Endothelial cell of umbilical vein (primary cell): ENCODE results near the gene PTGIR. TPM values are rescaled to one million over a fixed set of nuclear protein-coding genes. Genes with fewer than 3 reads are reported as not detected.

Source experiments
- BruUV-seq: library from RNA; stranded (reverse); fragments of 400-500 nt; replicated peaks from 2 replicates; lab custom pipeline; 2021; lab: Mats Ljungman, UMichigan
- CTCF ChIA-PET: fragments of 300-600, 350-600 bp; sonication (Branson Sonifier 250); formaldehyde crosslinking; loops from one replicate; lab custom pipeline; 2021; ENCODE audit warnings: antibody characterized with exemption, inconsistent platforms; lab: Charles Lee
- POLR2A ChIA-PET: fragments of 300-600, 350-600 bp; sonication (Branson Sonifier 250); formaldehyde crosslinking; loops from one replicate; lab custom pipeline; 2021; ENCODE audit warnings: antibody characterized with exemption, inconsistent platforms; lab: Charles Lee
- DNase-seq: peaks from one replicate; pipeline ENCODE4 v3.0.0-alpha.2; 2011; ENCODE audit warnings: low read depth, low spot score
- FAIRE-seq: peaks from 2 replicates; lab custom pipeline; 2011; peaks lifted over from hg19 to GRCh38; lab: Jason Lieb, UNC
- H2AFZ ChIP-seq: 2 replicates; pipeline ENCODE4 v1.6.0; 2012; ENCODE audit warnings: low read depth, low read length, control low read depth, inconsistent platforms
- H3K27ac ChIP-seq: 2 replicates; pipeline ENCODE4 v1.5.1; 2011; ENCODE audit warnings: low read depth, mild to moderate bottlenecking, control low read depth, low read length, moderate library complexity; ENCODE audit not compliant: insufficient read depth
- H3K27me3 ChIP-seq, 2 experiments: 2 replicates each; pipeline versions ENCODE4 v1.6.0 to v1.6.1; 2011; ENCODE audit warnings: low read length in 2 of 2, mixed read lengths in 1 of 2; ENCODE audit not compliant: control insufficient read depth in 2 of 2, insufficient read depth in 2 of 2
- H3K36me3 ChIP-seq, 2 experiments: 2 replicates in 1 of 2; 3 replicates in 1 of 2; pipeline ENCODE4 v1.5.1; 2011; ENCODE audit warnings: low read length in 2 of 2, mild to moderate bottlenecking in 1 of 2, moderate library complexity in 1 of 2; ENCODE audit not compliant: control insufficient read depth in 2 of 2, insufficient read depth in 2 of 2; ENCODE audit errors: extremely low read depth in 1 of 2
- H3K4me1 ChIP-seq: 3 replicates; pipeline ENCODE4 v1.5.1; 2011; ENCODE audit warnings: mild to moderate bottlenecking, low read length; ENCODE audit not compliant: control insufficient read depth, insufficient read depth; ENCODE audit errors: extremely low read depth
- H3K4me2 ChIP-seq: 2 replicates; pipeline ENCODE4 v1.6.1; 2011; ENCODE audit warnings: low read length, control low read depth, mixed read lengths; ENCODE audit not compliant: insufficient read depth
- H3K4me3 ChIP-seq, 3 experiments: fragments of 200-600 bp in 1 of 3; sonication (generic), shearing (Covaris generic) in 1 of 3; replicated peaks in 1 of 3; 2 replicates each; pipeline ENCODE4 v1.5.1; 2011 to 2016; ENCODE audit warnings: control low read depth in 3 of 3, low read length in 3 of 3, mild to moderate bottlenecking in 2 of 3, inconsistent platforms in 1 of 3, low read depth in 1 of 3, moderate library complexity in 1 of 3; ENCODE audit not compliant: insufficient read depth in 1 of 3
- H3K79me2 ChIP-seq: 2 replicates; pipeline ENCODE4 v1.6.0; 2012; ENCODE audit warnings: low read length, inconsistent platforms; ENCODE audit not compliant: control insufficient read depth, insufficient read depth
- H3K9ac ChIP-seq: replicated peaks from 2 replicates; pipeline ENCODE3; 2011; ENCODE audit warnings: low read length, control low read depth; ENCODE audit not compliant: insufficient read depth; ENCODE audit errors: extremely low read depth
- H3K9me1 ChIP-seq: replicated peaks from 3 replicates; pipeline ENCODE4 v1.6.0; 2011; ENCODE audit warnings: mild to moderate bottlenecking, low read length; ENCODE audit not compliant: control insufficient read depth, insufficient read depth; ENCODE audit errors: extremely low read depth
- H3K9me3 ChIP-seq: replicated peaks from 2 replicates; pipeline ENCODE4 v1.5.1; 2012; ENCODE audit warnings: low read length, inconsistent platforms; ENCODE audit not compliant: control insufficient read depth, insufficient read depth
- H4K20me1 ChIP-seq: replicated peaks from 2 replicates; pipeline ENCODE3; 2011; ENCODE audit warnings: mild to moderate bottlenecking, low read length; ENCODE audit not compliant: control insufficient read depth, insufficient read depth; ENCODE audit errors: extremely low read depth
- CTCF ChIP-seq, 2 donors: IDR thresholded peaks; 1 replicate in 1 of 2; 2 replicates in 1 of 2; pipeline ENCODE4 v1.5.1; 2011; ENCODE audit warnings: low read length in 2 of 2, mild to moderate bottlenecking in 2 of 2, moderate library complexity in 2 of 2, control low read depth in 1 of 2, inconsistent platforms in 1 of 2, low read depth in 1 of 2; ENCODE audit not compliant: insufficient read depth in 1 of 2; ENCODE audit errors: extremely low read depth in 1 of 2
- EZH2 ChIP-seq: IDR thresholded peaks from 2 replicates; pipeline ENCODE4 v1.6.1; 2012; ENCODE audit warnings: borderline replicate concordance, low read depth, mild to moderate bottlenecking, moderate library complexity, low read length, inconsistent platforms; ENCODE audit not compliant: severe bottlenecking
- FOS ChIP-seq: IDR thresholded peaks from 2 replicates; pipeline ENCODE4 v1.6.1; 2011; ENCODE audit warnings: mild to moderate bottlenecking, low read length, moderate library complexity, borderline replicate concordance; ENCODE audit not compliant: insufficient read depth
- GATA2 ChIP-seq: IDR thresholded peaks from 2 replicates; pipeline ENCODE4 v1.7.0; 2011; ENCODE audit warnings: low read depth, mild to moderate bottlenecking, moderate library complexity, mixed read lengths, low read length; ENCODE audit not compliant: insufficient read length, insufficient read depth
- JUN ChIP-seq: IDR thresholded peaks from 2 replicates; pipeline ENCODE4 v1.6.1; 2011; ENCODE audit warnings: borderline replicate concordance, low read depth; ENCODE audit not compliant: insufficient read length, insufficient read depth
- MAX ChIP-seq: IDR thresholded peaks from 2 replicates; pipeline ENCODE4 v1.6.1; 2011; ENCODE audit not compliant: insufficient read depth, insufficient read length
- MYC ChIP-seq: IDR thresholded peaks from one replicate; pipeline ENCODE4 v1.6.1; 2011; ENCODE audit warnings: mild to moderate bottlenecking, low read depth, low read length
- POLR2A ChIP-seq: IDR thresholded peaks from 2 replicates; pipeline ENCODE4 v1.6.1; 2012; ENCODE audit warnings: low read depth, mild to moderate bottlenecking, control low read depth, low read length
- POLR2AphosphoS5 ChIP-seq: IDR thresholded peaks from 2 replicates; pipeline ENCODE4 v1.6.1; 2012; ENCODE audit warnings: low read depth, mild to moderate bottlenecking, control low read depth, low read length, moderate library complexity; ENCODE audit not compliant: insufficient read depth
- dilution Hi-C: fragments of 300-500 bp; cut with MboI; formaldehyde crosslinking; loops from one replicate; pipeline ENCODE4 v1.15.0; 2019; ENCODE audit warnings: low sequenced_read_pairs; ENCODE audit not compliant: extremely low pct_ligation_motif_present
- intact Hi-C: fragments of 100-400 bp; cut with micrococcal nuclease; formaldehyde crosslinking; loops from one replicate; pipeline ENCODE4 v1.10.0; 2022
- polyA plus RNA-seq, 4 experiments: library from polyadenylated mRNA; depleted of rRNA in 3 of 4; stranded (reverse) in 3 of 4; unstranded in 1 of 4; fragments of >200 nt; gene quantifications; 2 replicates each; pipeline versions ENCODE4 v1.2.1 to v1.2.3, GENCODE V29; 2011 to 2012; ENCODE audit warnings: missing spikeins in 1 of 4
- total RNA-seq: library from RNA; stranded (reverse); gene quantifications from 2 replicates; pipeline ENCODE4 v1.2.3, GENCODE V29; 2021

Gene PTGIR
- total and polyA plus RNA-seq, 2 donors (not counting 3 experiments of a cell fraction or from before 2014, with no cell fraction given), result 0.55 to 2.7 TPM

GRCh38 chr19:46598372-46598917, 26.4 kb downstream of the PTGIR start:
- H4K20me1 ChIP-seq, result no peaks in the 10 kb centered on the region
- no peak overlapping the region for H3K4me3 ChIP-seq
- dilution Hi-C loops, result no loop called here
- CTCF ChIA-PET, result interaction anchor here (0.7 to 1.9 kb wide), 4 partner anchors 16 to 61 kb away, joined by 3 to 5 read pairs (median 4); no protein-coding TSS in a partner anchor
- POLR2A ChIA-PET, result no interaction called here
- no peak for FAIRE-seq
- no peak overlapping the region for H3K4me2 ChIP-seq
- H3K9me1 ChIP-seq, result no peaks in the 10 kb centered on the region
- peaks cover 12% of the 10 kb centered on the region for H3K4me1 ChIP-seq
- peaks cover 23% of the 10 kb centered on the region for H3K79me2 ChIP-seq
- H3K9me3 ChIP-seq, result no peaks in the 10 kb centered on the region
- intact Hi-C loops, result no loop called here
- H3K36me3 ChIP-seq, result no peaks in the 10 kb centered on the region
- BruUV-seq, result no TSS peak
- H2AFZ ChIP-seq, result no peak overlapping the region
- no peak overlapping the region for H3K27ac ChIP-seq
- DNase-seq, result no peak
- peaks cover 0 to 3% of the 10 kb centered on the region in 2 experiments for H3K27me3 ChIP-seq
- no peak overlapping the region for H3K9ac ChIP-seq
- TF ChIP-seq GATA2, result no peak
- TF ChIP-seq JUN, result no peak
- no peak for TF ChIP-seq POLR2AphosphoS5
- TF ChIP-seq POLR2A, result no peak
- no peak for TF ChIP-seq MAX
- TF ChIP-seq CTCF (IDR thresholded peaks at IDR 0.05; ENCODE audit: extremely low read depth in 1 of 2, insufficient read depth in 1 of 2, low read depth in 1 of 2, low read length in 2 of 2), result no peak
- TF ChIP-seq EZH2, result no peak
- TF ChIP-seq MYC, result no peak
- TF ChIP-seq FOS, result no peak
